LNCAP (cell line): ENCODE results near the gene FAM174B.

ENCODE experiments used
- TF ChIP-seq, protein P1 (sequence below): fragments of 450-650 bp; IDR thresholded peaks from 2 replicates; pipeline ENCODE4 v1.5.1; 2017; ENCODE audit warnings: mild to moderate bottlenecking

FAM174B gene

GRCh38 chr15:92633001-92633400, 22.6 kb downstream of the FAM174B start:
- TF ChIP-seq, protein P1, sequence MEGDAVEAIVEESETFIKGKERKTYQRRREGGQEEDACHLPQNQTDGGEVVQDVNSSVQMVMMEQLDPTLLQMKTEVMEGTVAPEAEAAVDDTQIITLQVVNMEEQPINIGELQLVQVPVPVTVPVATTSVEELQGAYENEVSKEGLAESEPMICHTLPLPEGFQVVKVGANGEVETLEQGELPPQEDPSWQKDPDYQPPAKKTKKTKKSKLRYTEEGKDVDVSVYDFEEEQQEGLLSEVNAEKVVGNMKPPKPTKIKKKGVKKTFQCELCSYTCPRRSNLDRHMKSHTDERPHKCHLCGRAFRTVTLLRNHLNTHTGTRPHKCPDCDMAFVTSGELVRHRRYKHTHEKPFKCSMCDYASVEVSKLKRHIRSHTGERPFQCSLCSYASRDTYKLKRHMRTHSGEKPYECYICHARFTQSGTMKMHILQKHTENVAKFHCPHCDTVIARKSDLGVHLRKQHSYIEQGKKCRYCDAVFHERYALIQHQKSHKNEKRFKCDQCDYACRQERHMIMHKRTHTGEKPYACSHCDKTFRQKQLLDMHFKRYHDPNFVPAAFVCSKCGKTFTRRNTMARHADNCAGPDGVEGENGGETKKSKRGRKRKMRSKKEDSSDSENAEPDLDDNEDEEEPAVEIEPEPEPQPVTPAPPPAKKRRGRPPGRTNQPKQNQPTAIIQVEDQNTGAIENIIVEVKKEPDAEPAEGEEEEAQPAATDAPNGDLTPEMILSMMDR = no peak

DNA sequence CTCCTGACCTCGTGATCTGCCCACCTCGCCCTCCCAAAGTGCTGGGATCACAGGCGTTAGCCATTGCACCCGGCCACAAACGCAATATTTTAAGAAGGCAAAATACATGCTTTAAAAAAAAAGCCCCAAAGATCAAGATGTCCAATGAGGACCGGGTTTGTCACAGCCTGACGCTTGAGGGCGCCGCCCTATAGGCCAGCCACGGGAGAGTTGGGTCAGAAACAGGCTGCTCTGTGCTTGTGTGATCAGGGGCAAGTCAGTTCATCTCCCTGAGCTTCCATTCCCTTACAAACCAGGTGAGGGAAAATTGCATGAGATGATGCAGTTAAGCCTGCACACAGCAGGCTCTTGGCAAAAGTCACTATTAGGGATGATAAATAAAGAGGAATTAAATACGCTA, 23.9 kb downstream of the FAM174B start:
- TF ChIP-seq, protein P1 = no peak; the same call in 1 of the 2 replicates

- TF ChIP-seq, protein P1 = no peak
Observed at GRCh38 chr15:92629975-92630626, 25.5 kb downstream of the FAM174B start.

- TF ChIP-seq, protein P1 = no peak
Observed at GRCh38 chr15:92629276-92629974, 26.1 kb downstream of the FAM174B start.

DNA sequence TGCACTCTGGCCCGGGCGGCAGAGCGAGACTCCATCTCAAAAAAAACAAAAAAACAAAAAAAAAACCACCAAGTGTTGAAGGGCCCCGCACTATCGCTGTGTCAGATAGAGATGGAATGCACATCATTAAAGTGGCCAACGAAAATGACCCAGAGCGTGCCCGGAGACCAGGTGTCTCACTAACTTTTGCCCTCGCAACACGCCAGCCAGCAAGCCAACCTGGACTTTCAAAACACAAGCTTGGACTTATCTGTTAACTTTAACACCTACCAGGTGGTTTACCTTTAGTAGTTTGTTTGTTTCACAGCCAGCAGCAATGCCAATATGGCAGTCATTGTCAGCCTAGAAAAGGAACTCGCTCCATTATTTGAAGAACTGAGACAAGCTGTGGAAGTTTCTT, 28.6 kb downstream of the FAM174B start:
- TF ChIP-seq, protein P1 = no peak

- TF ChIP-seq, protein P1 = no peak
Observed at GRCh38 chr15:92625251-92625980, 30.2 kb downstream of the FAM174B start.

GRCh38 chr15:92624401-92624991, 31.1 kb downstream of the FAM174B start:
- TF ChIP-seq, protein P1 = no peak
